Small intestine (tissue), 7 donors: ENCODE data around the gene HOXB7. TPM values are rescaled to one million over a fixed set of nuclear protein-coding genes. Genes with fewer than 3 reads are reported as not detected.

ENCODE experiments used
- DNase-seq, 2 donors: peaks; one replicate each; pipeline versions ENCODE4 v3.0.0 to v3.0.0-alpha.2; 2013
- FAIRE-seq: peaks from 2 replicates; lab custom pipeline; 2012; peaks lifted over from hg19 to GRCh38; lab: Jason Lieb, UNC
- H3K27ac ChIP-seq, 3 donors: one replicate each; pipeline ENCODE4 v1.5.1; 2013; ENCODE audit warnings: low read length in 2 of 3, mild to moderate bottlenecking in 2 of 3, control low read depth in 1 of 3, inconsistent platforms in 1 of 3, low read depth in 1 of 3, moderate library complexity in 1 of 3
- H3K27me3 ChIP-seq, 3 donors: one replicate each; pipeline ENCODE4 v1.6.1; 2013; ENCODE audit warnings: low read length in 3 of 3, inconsistent platforms in 1 of 3; ENCODE audit not compliant: control insufficient read depth in 3 of 3, insufficient read depth in 3 of 3
- H3K36me3 ChIP-seq, 3 donors: one replicate each; pipeline ENCODE4 v1.6.1; 2013; ENCODE audit warnings: low read length in 3 of 3, inconsistent platforms in 1 of 3, low read depth in 1 of 3, mild to moderate bottlenecking in 1 of 3, moderate library complexity in 1 of 3; ENCODE audit not compliant: control insufficient read depth in 3 of 3, insufficient read depth in 2 of 3
- H3K4me1 ChIP-seq, 3 donors: one replicate each; pipeline ENCODE4 v1.6.1; 2013; ENCODE audit warnings: low read length in 2 of 3, inconsistent platforms in 1 of 3, low read depth in 1 of 3, mild to moderate bottlenecking in 1 of 3, moderate library complexity in 1 of 3; ENCODE audit not compliant: control insufficient read depth in 3 of 3, insufficient read depth in 2 of 3
- H3K4me3 ChIP-seq, 3 donors: one replicate each; pipeline ENCODE4 v1.5.1; 2013; ENCODE audit warnings: low read length in 3 of 3, control low read depth in 1 of 3, inconsistent platforms in 1 of 3, low read depth in 1 of 3, mild to moderate bottlenecking in 1 of 3, moderate library complexity in 1 of 3
- H3K9me3 ChIP-seq, 2 donors: one replicate each; pipeline ENCODE4 v1.6.1; 2013; ENCODE audit warnings: low read depth in 1 of 2, low read length in 1 of 2; ENCODE audit not compliant: control insufficient read depth in 2 of 2, insufficient read depth in 1 of 2
- WGBS, 3 donors: extraction: QIAGEN DNeasy Blood & Tissue Kit; methylation state at CpG; one replicate each; pipeline ENCODE4 v1.1.7; 2013; 5-methylcytosine and 5-hydroxymethylcytosine counted together
- polyA plus RNA-seq, 4 donors: library from polyadenylated mRNA; stranded (reverse) in 3 of 4; unstranded in 1 of 4; fragments of 200-250 nt in 3 of 4; fragments of 120-200 nt in 1 of 4; gene quantifications; one replicate each; pipeline versions ENCODE4 v1.2.1 to v1.2.3, GENCODE V29; 2013
- donor health status: healthy with polysubstance abuse.
- donor health status: control.
- donor health status: control.
- donor health status: Bipolar disorder and iron deficiency.
- donor health status: healthy.

Gene HOXB7
- polyA plus RNA-seq, 4 donors, result 4.3 to 13.9 (median 4.9) TPM; not detected in 1

DNA sequence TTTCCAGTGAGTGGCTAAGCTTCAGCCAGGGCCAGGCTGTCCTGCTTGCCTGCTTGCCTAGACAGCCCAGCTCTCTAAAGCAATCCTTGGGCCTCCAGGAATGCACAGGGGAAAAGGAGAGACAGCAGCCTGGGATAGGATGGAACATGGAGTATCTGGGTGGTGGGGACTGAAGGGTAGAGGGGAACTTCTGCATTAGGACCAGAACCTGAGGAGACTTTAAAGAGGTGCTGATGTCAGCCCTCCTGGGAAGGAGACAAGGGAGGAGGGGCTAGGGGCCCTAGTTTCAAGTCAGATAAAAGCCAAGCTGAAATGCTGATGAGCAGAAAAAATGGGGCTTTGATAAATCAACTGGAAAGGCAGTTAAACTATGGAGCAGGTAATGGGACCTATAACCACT, 1.8 kb downstream of the HOXB7 start:
- DNase-seq, result no peak
- no peak for FAIRE-seq
- Histone ChIP-seq H3K9me3 (peaks cover 0 to 12% of the 10 kb centered on the region in 2 donors), H3K4me3 (no peak overlapping the region), H3K36me3 (peaks cover 0 to 7% (median 0%) of the 10 kb centered on the region in 3 donors), H3K27me3 (peaks cover 7 to 97% (median 33%) of the 10 kb centered on the region in 3 donors), H3K27ac (no peak overlapping the region), H3K4me1 (peaks cover 0 to 19% (median 0%) of the 10 kb centered on the region in 3 donors)

DNA sequence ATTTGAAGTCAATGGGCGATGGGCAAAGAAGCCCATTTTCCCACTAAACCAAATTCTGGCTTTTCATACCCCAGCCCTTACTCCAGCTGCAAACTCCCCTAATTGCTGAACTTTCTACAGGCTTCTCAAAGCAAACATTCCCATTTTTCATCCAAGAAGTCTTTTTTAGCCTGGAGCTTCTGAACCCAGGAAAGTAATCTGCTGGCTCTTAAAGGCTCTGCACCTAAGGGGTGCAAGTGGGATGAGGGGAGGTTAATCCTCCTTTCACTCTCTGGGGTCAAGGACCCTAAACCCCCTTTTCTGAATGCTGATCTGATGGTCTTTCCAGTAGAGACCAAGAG, 2.4 kb downstream of the HOXB7 start:
- no peak overlapping the region for H3K27ac ChIP-seq
- peaks cover 0 to 7% (median 0%) of the 10 kb centered on the region in 3 donors for H3K36me3 ChIP-seq
- peaks cover 0 to 19% (median 0%) of the 10 kb centered on the region in 3 donors for H3K4me1 ChIP-seq
- DNase-seq (no peak), FAIRE-seq (no peak)
- peaks cover 0 to 13% of the 10 kb centered on the region in 2 donors for H3K9me3 ChIP-seq
- 61 to 84% (median 80%) methylated on average over 1 of the region's 1 CpG for WGBS, 3 donors
- H3K27me3 ChIP-seq, result peaks cover 7 to 97% (median 28%) of the 10 kb centered on the region in 3 donors
- no peak overlapping the region for H3K4me3 ChIP-seq

DNA sequence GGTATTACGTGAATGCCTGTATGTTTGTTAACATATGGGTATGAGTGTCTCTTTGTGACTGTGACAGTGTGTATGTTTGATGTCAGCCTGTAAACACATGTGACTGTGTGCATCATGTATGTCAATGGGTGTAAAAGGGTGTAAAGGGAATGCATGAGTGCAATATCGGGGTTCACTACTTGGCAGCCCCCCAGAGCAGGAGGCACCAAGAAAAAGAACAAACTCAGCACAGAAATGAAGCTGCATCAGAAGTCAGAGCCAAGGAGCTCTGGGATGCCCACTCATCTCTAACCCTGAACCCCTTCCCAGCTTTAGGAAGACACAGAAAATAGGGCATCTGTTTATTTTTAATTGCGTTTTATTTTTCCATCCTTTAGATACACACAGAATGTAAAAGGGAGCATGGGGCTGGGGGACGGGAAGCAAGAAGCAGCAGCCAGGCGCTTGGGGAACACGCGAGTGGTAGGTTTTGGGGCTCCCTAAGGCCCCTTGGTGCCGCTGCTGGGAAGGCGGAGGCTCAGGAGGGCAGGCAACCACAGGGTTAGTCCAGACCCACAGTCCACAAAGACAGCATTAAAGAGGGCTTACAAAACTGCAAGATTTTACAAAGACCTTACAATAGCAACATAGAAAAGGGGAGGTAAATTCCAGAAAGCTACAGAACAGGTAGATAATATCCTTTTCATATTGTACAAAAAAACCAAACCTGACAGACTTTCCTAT, 3.8 kb downstream of the HOXB7 start:
- H3K36me3 ChIP-seq, result peaks cover 0 to 7% (median 0%) of the 10 kb centered on the region in 3 donors
- peaks cover 0 to 20% of the 10 kb centered on the region in 2 donors for H3K9me3 ChIP-seq
- 23 to 70% (median 46%) methylated on average over 9 of the region's 9 CpGs for WGBS, 3 donors
- DNase-seq (no peak), FAIRE-seq (no peak)
- H3K4me1 ChIP-seq, result peaks cover 0 to 21% (median 1%) of the 10 kb centered on the region in 3 donors
- H3K4me3 ChIP-seq, result no peak overlapping the region
- H3K27me3 ChIP-seq, result peaks cover 11 to 98% (median 28%) of the 10 kb centered on the region in 3 donors
- peak overlapping the region in 1 of 3 donors; percentile 71 for H3K27ac ChIP-seq

DNA sequence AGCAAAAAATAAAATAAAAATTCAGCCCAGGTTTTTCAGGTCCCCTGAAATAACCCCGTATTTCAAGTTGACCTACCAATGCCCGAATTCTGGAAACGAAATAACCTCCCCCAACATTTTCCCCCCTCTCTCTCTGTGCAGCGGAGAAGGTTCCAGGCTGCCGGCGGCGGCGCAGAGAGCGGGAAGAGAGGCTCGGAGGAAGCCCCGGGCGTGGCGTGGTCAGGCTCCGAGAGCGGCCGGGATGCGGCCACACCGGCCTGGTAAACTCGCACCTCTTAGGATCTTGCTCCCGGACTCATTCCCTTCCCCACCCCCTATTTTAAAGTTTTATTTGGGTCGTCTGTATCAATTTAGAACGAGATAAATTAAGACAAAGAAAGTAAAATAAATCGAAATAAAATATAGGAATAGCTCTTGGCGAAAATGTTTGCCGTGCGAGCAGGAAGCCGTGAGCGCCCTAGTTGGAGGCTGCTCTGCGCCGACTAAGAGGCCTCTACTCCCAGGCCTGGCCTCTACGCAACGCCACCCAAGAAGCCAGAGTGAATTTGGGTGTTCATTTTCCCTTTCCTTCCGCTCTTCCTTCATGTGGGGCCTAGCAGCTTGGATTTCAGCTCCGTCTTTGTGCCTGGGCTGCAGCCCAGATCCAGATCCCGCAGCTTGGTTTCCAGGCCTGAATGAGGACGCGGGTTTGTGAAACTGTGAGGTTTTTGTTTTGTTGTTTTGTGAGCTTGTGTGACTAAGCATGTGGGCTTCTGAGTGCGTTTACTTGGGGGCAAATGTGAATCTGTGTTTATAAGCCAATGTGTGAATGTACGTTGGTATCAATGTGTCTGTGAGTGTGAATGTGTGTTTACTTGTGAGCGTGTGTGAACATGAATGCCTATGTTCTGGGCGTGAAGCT, 4.6 kb downstream of the HOXB7 start:
- peaks cover 11 to 98% (median 23%) of the 10 kb centered on the region in 3 donors for H3K27me3 ChIP-seq
- peaks cover 0 to 7% (median 0%) of the 10 kb centered on the region in 3 donors for H3K36me3 ChIP-seq
- no peak overlapping the region for H3K4me3 ChIP-seq
- H3K4me1 ChIP-seq, result peaks cover 0 to 29% (median 2%) of the 10 kb centered on the region in 3 donors
- DNase-seq (no peak), FAIRE-seq (no peak)
- 24 to 69% (median 50%) methylated on average over 41 of the region's 41 CpGs for WGBS, 3 donors
- peak overlapping the region in 1 of 3 donors; percentile 71 for H3K27ac ChIP-seq
- H3K9me3 ChIP-seq, result peaks cover 0 to 20% of the 10 kb centered on the region in 2 donors

DNA sequence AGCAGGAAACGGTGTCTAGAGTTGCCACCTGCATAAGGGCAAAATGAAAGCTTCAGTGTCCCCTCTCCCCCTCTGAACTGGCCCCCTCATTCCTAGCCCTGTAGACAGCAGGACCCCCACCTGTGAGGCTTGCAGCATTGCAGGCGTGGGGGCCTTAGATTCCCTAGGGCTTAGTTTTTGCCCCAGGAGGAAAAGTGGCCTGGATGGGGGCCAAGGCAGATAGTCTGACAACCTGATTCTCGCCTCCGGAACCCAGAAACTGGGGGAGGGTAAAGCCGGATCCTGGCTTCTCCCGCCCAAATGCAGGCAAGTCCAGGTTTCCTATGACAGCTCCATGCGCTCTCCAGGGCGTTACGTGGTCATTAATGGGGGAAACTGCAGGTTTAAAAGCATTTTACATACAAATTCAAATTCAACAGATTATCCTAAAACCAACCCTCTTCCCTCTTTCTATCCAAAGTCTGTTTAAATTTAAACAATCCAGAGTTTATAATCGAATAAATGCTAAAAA, 5.4 kb downstream of the HOXB7 start:
- peak overlapping the region in 1 of 3 donors; percentile 71 for H3K27ac ChIP-seq
- FAIRE-seq (no peak), DNase-seq (no peak)
- H3K36me3 ChIP-seq, result peaks cover 0 to 7% (median 0%) of the 10 kb centered on the region in 3 donors
- 36 to 53% (median 49%) methylated on average over 10 of the region's 10 CpGs for WGBS, 3 donors
- H3K27me3 ChIP-seq, result peaks cover 11 to 98% (median 23%) of the 10 kb centered on the region in 3 donors
- peak overlapping the region in 1 of 3 donors; percentile 61 for H3K4me3 ChIP-seq
- H3K4me1 ChIP-seq, result peaks cover 0 to 24% (median 2%) of the 10 kb centered on the region in 3 donors
- peaks cover 0 to 20% of the 10 kb centered on the region in 2 donors for H3K9me3 ChIP-seq

DNA sequence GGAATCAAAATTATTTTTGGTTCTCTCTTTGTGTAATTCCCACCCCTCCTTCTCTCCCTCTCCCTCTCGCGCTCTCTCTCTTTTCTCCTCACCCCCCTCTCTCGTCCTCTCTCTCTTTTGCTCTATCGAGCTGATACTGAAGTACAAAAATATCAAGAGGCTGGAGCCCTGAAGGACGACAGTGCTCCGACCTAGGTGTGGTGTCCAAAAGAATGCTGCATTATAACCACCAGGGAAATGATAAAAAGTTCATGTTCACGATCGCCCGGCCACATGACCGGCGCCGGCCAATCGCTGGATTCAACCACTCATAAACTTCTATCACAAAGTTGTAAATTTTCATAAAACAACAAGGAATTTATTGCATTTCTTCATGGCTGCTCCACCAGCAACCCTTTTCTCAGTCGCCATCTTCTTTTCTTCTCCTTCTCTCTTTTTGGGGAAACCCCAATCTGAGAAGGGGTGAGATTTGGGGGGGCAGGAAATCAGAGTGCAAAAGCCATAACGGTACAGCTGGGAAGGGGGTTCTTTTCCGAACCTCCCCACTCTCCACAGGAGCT, 6.0 kb downstream of the HOXB7 start, which contains the start of gene HOXB6:
TSS of gene HOXB6 (minus strand) at position 217 of the 560 bp plus-strand sequence. CDS start 6,836 bp downstream, outside the sequence.
- 21 to 31% (median 24%) methylated on average over 16 of the region's 16 CpGs for WGBS, 3 donors
- Histone ChIP-seq H3K36me3 (peaks cover 0 to 7% (median 0%) of the 10 kb centered on the region in 3 donors), H3K27ac (peak within 1 kb of the TSS in 1 of 3 donors; percentile 71), H3K27me3 (peaks cover 11 to 98% (median 28%) of the 10 kb centered on the region in 3 donors), H3K4me1 (peaks cover 0 to 18% (median 2%) of the 10 kb centered on the region in 3 donors), H3K4me3 (peak within 1 kb of the TSS in 2 of 3 donors; percentile 47 to 61), H3K9me3 (peaks cover 0 to 20% of the 10 kb centered on the region in 2 donors)
- FAIRE-seq (no peak), DNase-seq (no peak)

DNA sequence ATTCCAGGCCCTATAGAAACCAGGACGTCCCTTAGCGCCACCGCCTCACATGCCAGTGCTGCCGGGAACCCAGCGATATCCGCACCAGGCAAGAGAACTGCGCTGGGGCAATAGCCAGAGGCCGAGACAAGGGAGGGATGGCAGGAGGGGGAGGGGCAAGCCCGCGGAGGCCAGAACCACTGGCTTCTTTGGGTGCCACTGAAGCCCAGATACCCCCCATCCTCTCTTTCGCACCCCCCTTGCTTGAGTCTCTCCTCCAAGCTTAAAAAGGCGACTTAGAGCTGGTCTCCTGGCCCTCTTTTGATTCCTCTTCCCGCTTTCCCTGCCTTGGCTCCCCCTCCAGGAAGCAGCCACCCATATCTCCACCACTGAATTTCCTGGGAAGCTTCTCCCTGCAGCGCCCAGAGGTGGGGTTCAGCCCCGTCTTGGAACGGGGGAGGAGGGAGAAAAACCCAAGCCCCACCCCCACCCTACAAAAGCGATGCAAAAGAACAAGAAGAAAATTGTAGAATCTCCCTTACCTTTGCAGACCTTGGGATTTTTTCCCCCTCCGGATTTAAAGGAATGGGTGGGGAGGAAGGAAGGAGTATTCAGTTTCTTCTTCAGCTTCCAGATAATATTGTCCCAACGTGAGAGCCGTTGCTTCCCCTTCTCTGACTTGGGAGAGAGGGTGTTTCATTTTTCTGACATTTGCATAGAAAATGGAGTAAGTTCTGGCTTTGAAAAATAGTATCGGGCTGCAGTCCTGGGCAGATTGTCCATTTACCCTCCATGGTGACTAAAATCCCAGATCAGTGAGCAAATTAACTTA, 6.7 kb downstream of the HOXB7 start:
- H3K27ac ChIP-seq, result peak overlapping the region in 1 of 3 donors; percentile 71
- peaks cover 0 to 20% of the 10 kb centered on the region in 2 donors for H3K9me3 ChIP-seq
- H3K4me1 ChIP-seq, result peaks cover 0 to 14% (median 2%) of the 10 kb centered on the region in 3 donors
- 8 to 20% (median 16%) methylated on average over 19 to 21 of the region's 21 CpGs for WGBS, 3 donors
- peaks cover 11 to 98% (median 29%) of the 10 kb centered on the region in 3 donors for H3K27me3 ChIP-seq
- DNase-seq, result no peak
- H3K36me3 ChIP-seq, result peaks cover 0 to 7% (median 0%) of the 10 kb centered on the region in 3 donors
- H3K4me3 ChIP-seq, result peak overlapping the region in 2 of 3 donors; percentile 47 to 61
- FAIRE-seq, result no peak
